GM12801 (cell line): Measurements from ENCODE around the gene ACOXL.

Experiments
- CTCF ChIP-seq: IDR thresholded peaks from one replicate; pipeline ENCODE4 v1.5.1; 2011; ENCODE audit warnings: control low read depth; ENCODE audit not compliant: insufficient read length; ENCODE audit errors: extremely low read depth

ACOXL gene

GRCh38 chr2:111044066-111044465 is 311.7 kb downstream of the ACOXL start:
- TF ChIP-seq CTCF = no peak

GRCh38 chr2:111045771-111046444 is 313.5 kb downstream of the ACOXL start:
- no peak for TF ChIP-seq CTCF

GRCh38 chr2:111046670-111047069 is 314.3 kb downstream of the ACOXL start:
- no peak for TF ChIP-seq CTCF

GRCh38 chr2:111048856-111049768 is 316.7 kb downstream of the ACOXL start:
- TF ChIP-seq CTCF = no peak

- no peak for TF ChIP-seq CTCF
Observed at GRCh38 chr2:111049792-111050640, 317.6 kb downstream of the ACOXL start.

GRCh38 chr2:111050701-111051376 is 318.5 kb downstream of the ACOXL start:
- TF ChIP-seq CTCF = no peak

- no peak for TF ChIP-seq CTCF
Observed at GRCh38 chr2:111052621-111053020, 320.2 kb downstream of the ACOXL start.
